Measurements from ENCODE around the gene RGS5.

DNA sequence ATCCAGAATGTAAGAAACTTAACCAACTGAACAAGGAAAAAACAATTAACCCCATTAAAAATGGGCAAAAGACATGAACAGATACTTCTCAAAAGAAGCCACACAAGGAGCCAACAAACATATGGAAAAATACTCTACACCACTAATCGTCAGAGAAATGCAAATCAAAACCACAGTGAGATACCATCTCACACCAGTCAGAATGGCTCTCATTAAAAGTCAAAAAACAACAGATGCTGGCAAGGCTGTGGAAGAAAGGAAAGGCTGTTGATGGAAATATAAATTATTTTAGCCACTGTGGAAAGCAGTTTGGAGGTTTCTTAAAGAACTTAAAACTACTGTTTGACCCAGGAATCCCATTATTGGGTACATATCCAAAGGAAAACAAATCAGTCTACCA is 82.3 kb downstream of the RGS5 start:
- TF ChIP-seq CTCF (IDR thresholded peaks at IDR 0.05) (no peak), POLR2AphosphoS5 (IDR thresholded peaks at IDR 0.05) (no peak)
